H9 (cell line): ENCODE data around the gene CNIH2. TPM values are rescaled to one million over a fixed set of nuclear protein-coding genes. Genes with fewer than 3 reads are reported as not detected.

ENCODE experiments used
- DNase-seq: peaks from one replicate; pipeline ENCODE4 v3.0.0-alpha.2; 2017
- H2AFZ ChIP-seq: one replicate; pipeline ENCODE4 v1.6.1; 2013; ENCODE audit warnings: mild to moderate bottlenecking, low read length, control low read depth, moderate library complexity
- H2AK5ac ChIP-seq: 2 replicates; pipeline ENCODE4 v1.6.1; 2013; ENCODE audit warnings: low read length, control low read depth, mixed read lengths; ENCODE audit not compliant: insufficient read length
- H2BK120ac ChIP-seq: one replicate; pipeline ENCODE4 v1.6.1; 2013; ENCODE audit warnings: low read depth, mild to moderate bottlenecking, low read length, control low read depth, inconsistent platforms; ENCODE audit not compliant: poor library complexity, severe bottlenecking
- H2BK12ac ChIP-seq: 2 replicates; pipeline ENCODE4 v1.6.1; 2013; ENCODE audit warnings: low read length, control low read depth, mixed read lengths, low read depth; ENCODE audit not compliant: insufficient read length
- H2BK15ac ChIP-seq: 2 replicates; pipeline ENCODE4 v1.6.1; 2013; ENCODE audit warnings: low read depth, low read length, control low read depth
- H2BK20ac ChIP-seq: one replicate; pipeline ENCODE4 v1.6.1; 2013; ENCODE audit warnings: low read depth, mild to moderate bottlenecking, low read length, control low read depth, inconsistent platforms; ENCODE audit not compliant: poor library complexity, severe bottlenecking
- H2BK5ac ChIP-seq: 2 replicates; pipeline ENCODE4 v1.6.1; 2013; ENCODE audit warnings: low read length, control low read depth, mixed read lengths; ENCODE audit not compliant: insufficient read length
- H3K14ac ChIP-seq: 2 replicates; pipeline ENCODE4 v1.6.1; 2013; ENCODE audit warnings: low read length, control low read depth; ENCODE audit not compliant: insufficient read depth
- H3K18ac ChIP-seq: 2 replicates; pipeline ENCODE4 v1.6.1; 2013; ENCODE audit warnings: low read depth, mild to moderate bottlenecking, mixed read lengths, low read length, control low read depth; ENCODE audit not compliant: insufficient read length
- H3K23ac ChIP-seq: 2 replicates; pipeline ENCODE4 v1.6.1; 2013; ENCODE audit warnings: low read length, control low read depth, mixed read lengths, low read depth; ENCODE audit not compliant: insufficient read length
- H3K23me2 ChIP-seq: 2 replicates; pipeline ENCODE4 v1.6.1; 2013; ENCODE audit warnings: low read depth, mild to moderate bottlenecking, mixed read lengths, low read length, control low read depth; ENCODE audit not compliant: insufficient read length, poor library complexity, severe bottlenecking
- H3K27ac ChIP-seq: 2 replicates; pipeline ENCODE4 v1.5.1; 2013; ENCODE audit warnings: low read length, control low read depth, mixed read lengths, low read depth; ENCODE audit not compliant: insufficient read length
- H3K27me3 ChIP-seq: 2 replicates; pipeline ENCODE4 v1.6.1; 2013; ENCODE audit warnings: low read length, control low read depth, inconsistent platforms; ENCODE audit not compliant: insufficient read depth
- H3K4ac ChIP-seq: 2 replicates; pipeline ENCODE4 v1.6.1; 2013; ENCODE audit warnings: low read depth, mild to moderate bottlenecking, control low read depth, inconsistent platforms, low read length, moderate library complexity
- H3K4me1 ChIP-seq: 2 replicates; pipeline ENCODE4 v1.6.1; 2013; ENCODE audit warnings: low read length, control low read depth, inconsistent platforms; ENCODE audit not compliant: insufficient read depth
- H3K4me2 ChIP-seq: 2 replicates; pipeline ENCODE4 v1.6.1; 2013; ENCODE audit warnings: low read length, control low read depth, mixed read lengths; ENCODE audit not compliant: insufficient read length, insufficient read depth
- H3K56ac ChIP-seq: 2 replicates; pipeline ENCODE4 v1.6.1; 2013; ENCODE audit warnings: low read depth, mild to moderate bottlenecking, mixed read lengths, low read length, control low read depth; ENCODE audit not compliant: insufficient read length
- H3K79me1 ChIP-seq: 2 replicates; pipeline ENCODE4 v1.6.1; 2013; ENCODE audit warnings: low read depth, mild to moderate bottlenecking, moderate library complexity, low read length, control low read depth, inconsistent platforms; ENCODE audit not compliant: insufficient read depth, poor library complexity, severe bottlenecking
- H3K79me2 ChIP-seq: 2 replicates; pipeline ENCODE4 v1.6.1; 2013; ENCODE audit warnings: low read length, control low read depth, inconsistent platforms; ENCODE audit not compliant: insufficient read depth
- H3K9ac ChIP-seq: 2 replicates; pipeline ENCODE4 v1.6.1; 2013; ENCODE audit warnings: low read length, control low read depth, mixed read lengths; ENCODE audit not compliant: insufficient read length; ENCODE audit errors: extremely low read depth
- H3K9me3 ChIP-seq: one replicate; pipeline ENCODE4 v1.6.1; 2013; ENCODE audit warnings: low read depth, low read length, inconsistent platforms; ENCODE audit not compliant: control insufficient read depth
- H3T11ph ChIP-seq: one replicate; pipeline ENCODE4 v1.6.1; 2013; ENCODE audit warnings: mild to moderate bottlenecking, low read length, control low read depth, inconsistent platforms
- H4K20me1 ChIP-seq: one replicate; pipeline ENCODE4 v1.6.1; 2013; ENCODE audit not compliant: control insufficient read depth, insufficient read length, insufficient read depth
- H4K5ac ChIP-seq: 2 replicates; pipeline ENCODE4 v1.6.1; 2013; ENCODE audit warnings: low read depth, mild to moderate bottlenecking, mixed read lengths, low read length, control low read depth; ENCODE audit not compliant: insufficient read length
- H4K8ac ChIP-seq: replicated peaks from 2 replicates; pipeline ENCODE4 v1.6.1; 2013; ENCODE audit warnings: low read length, control low read depth, mixed read lengths, low read depth; ENCODE audit not compliant: insufficient read length
- H4K91ac ChIP-seq: 2 replicates; pipeline ENCODE4 v1.6.1; 2013; ENCODE audit warnings: low read depth, mild to moderate bottlenecking, moderate library complexity, mixed read lengths, low read length, control low read depth; ENCODE audit not compliant: insufficient read length
- H3K27ac Mint-ChIP-seq, 3 experiments: 2 replicates in 2 of 3; 3 replicates in 1 of 3; pipeline ENCODE4 v1.8.0; 2020 to 2021; ENCODE audit warnings: mixed read lengths in 3 of 3, mild to moderate bottlenecking in 1 of 3, moderate library complexity in 1 of 3
- H3K27me3 Mint-ChIP-seq: 2 replicates; pipeline ENCODE4 v1.8.0; 2021; ENCODE audit warnings: low read depth, mild to moderate bottlenecking, moderate library complexity, mixed read lengths
- H3K36me3 Mint-ChIP-seq, 3 experiments: 2 replicates in 2 of 3; 3 replicates in 1 of 3; pipeline ENCODE4 v1.8.0; 2020 to 2021; ENCODE audit warnings: low read depth in 3 of 3, mixed read lengths in 3 of 3; ENCODE audit not compliant: insufficient read depth in 1 of 3
- H3K4me1 Mint-ChIP-seq, 2 experiments: 2 replicates each; pipeline ENCODE4 v1.8.0; 2020; ENCODE audit warnings: mixed read lengths in 2 of 2
- H3K4me3 Mint-ChIP-seq, 2 experiments: 2 replicates in 1 of 2; 3 replicates in 1 of 2; pipeline ENCODE4 v1.8.0; 2020 to 2021; ENCODE audit warnings: mild to moderate bottlenecking in 2 of 2, mixed read lengths in 2 of 2, moderate library complexity in 1 of 2
- H3K9me3 Mint-ChIP-seq, 2 experiments: 2 replicates in 1 of 2; 3 replicates in 1 of 2; pipeline ENCODE4 v1.8.0; 2020; ENCODE audit warnings: mild to moderate bottlenecking in 2 of 2, mixed read lengths in 2 of 2, moderate library complexity in 1 of 2
- WGBS: extraction: QIAGEN DNeasy Blood & Tissue Kit; methylation state at CpG from one replicate; pipeline ENCODE4 v1.1.7; 2013; ENCODE audit warnings: missing lambda C conversion rate, low lambda C conversion rate, mixed read lengths; ENCODE audit not compliant: insufficient read length; ENCODE audit errors: extremely low coverage; 5-methylcytosine and 5-hydroxymethylcytosine counted together
- total RNA-seq: library from RNA; stranded (reverse); gene quantifications from 2 replicates; pipeline ENCODE4 v1.2.1, GENCODE V29; 2021
- TF ChIP-seq, protein P1 (sequence below): fragments of 200-600 bp; sonication (generic); conservative IDR thresholded peaks from 3 replicates; pipeline ENCODE4 v1.8.0; 2021; ENCODE audit warnings: antibody characterized with exemption, mild to moderate bottlenecking

CNIH2 gene
- total RNA-seq, 1 experiment from 2014 or later = 12.0 TPM

GRCh38 chr11:66272596-66272995, 5.4 kb upstream of the CNIH2 start:
- Histone ChIP-seq H4K8ac (no peak overlapping the region), H3K23me2 (peaks cover 10% of the 10 kb centered on the region), H2AK5ac (no peak overlapping the region), H3K4me2 (no peak overlapping the region), H3K27ac (no peak overlapping the region), H2BK15ac (no peak overlapping the region), H3K79me2 (peaks cover 5% of the 10 kb centered on the region; the same call in 1 of the 2 replicates), H3K4ac (no peak overlapping the region), H2BK120ac (no peak overlapping the region), H4K5ac (no peak overlapping the region), H2BK5ac (no peak overlapping the region), H2AFZ (no peak overlapping the region), H4K91ac (no peak overlapping the region), H3K14ac (no peak overlapping the region), H3K27me3 (no peaks in the 10 kb centered on the region), H3T11ph (no peak overlapping the region), H2BK20ac (no peak overlapping the region), H2BK12ac (no peak overlapping the region), H3K4me1 (no peaks in the 10 kb centered on the region), H3K79me1 (no peaks in the 10 kb centered on the region), H4K20me1 (no peaks in the 10 kb centered on the region), H3K18ac (no peak overlapping the region), H3K23ac (no peak overlapping the region), H3K9me3 (no peaks in the 10 kb centered on the region), H3K9ac (no peak overlapping the region), H3K56ac (no peak overlapping the region)
- no peak overlapping the region for H3K4me3 Mint-ChIP-seq
- H3K27ac Mint-ChIP-seq = no peak overlapping the region
- H3K36me3 Mint-ChIP-seq = peaks cover 7 to 42% (median 38%) of the 10 kb centered on the region in 3 experiments; a peak in 6 of 7 replicates
- H3K9me3 Mint-ChIP-seq = no peaks in the 10 kb centered on the region
- no peaks in the 10 kb centered on the region; the same call in none of the 2 replicates for H3K27me3 Mint-ChIP-seq
- no CpG with 5 or more reads among the region's 2 CpGs for WGBS
- H3K4me1 Mint-ChIP-seq = peaks cover 11 to 14% of the 10 kb centered on the region in 2 experiments
- TF ChIP-seq, protein P1, sequence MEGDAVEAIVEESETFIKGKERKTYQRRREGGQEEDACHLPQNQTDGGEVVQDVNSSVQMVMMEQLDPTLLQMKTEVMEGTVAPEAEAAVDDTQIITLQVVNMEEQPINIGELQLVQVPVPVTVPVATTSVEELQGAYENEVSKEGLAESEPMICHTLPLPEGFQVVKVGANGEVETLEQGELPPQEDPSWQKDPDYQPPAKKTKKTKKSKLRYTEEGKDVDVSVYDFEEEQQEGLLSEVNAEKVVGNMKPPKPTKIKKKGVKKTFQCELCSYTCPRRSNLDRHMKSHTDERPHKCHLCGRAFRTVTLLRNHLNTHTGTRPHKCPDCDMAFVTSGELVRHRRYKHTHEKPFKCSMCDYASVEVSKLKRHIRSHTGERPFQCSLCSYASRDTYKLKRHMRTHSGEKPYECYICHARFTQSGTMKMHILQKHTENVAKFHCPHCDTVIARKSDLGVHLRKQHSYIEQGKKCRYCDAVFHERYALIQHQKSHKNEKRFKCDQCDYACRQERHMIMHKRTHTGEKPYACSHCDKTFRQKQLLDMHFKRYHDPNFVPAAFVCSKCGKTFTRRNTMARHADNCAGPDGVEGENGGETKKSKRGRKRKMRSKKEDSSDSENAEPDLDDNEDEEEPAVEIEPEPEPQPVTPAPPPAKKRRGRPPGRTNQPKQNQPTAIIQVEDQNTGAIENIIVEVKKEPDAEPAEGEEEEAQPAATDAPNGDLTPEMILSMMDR = no peak
- DNase-seq = no peak
